ENCODE data around the gene OSBPL1A. TPM values are rescaled to one million over a fixed set of nuclear protein-coding genes. Genes with fewer than 3 reads are reported as not detected.
A peak's percentile ranks its signal among the peaks of the same experiment; 100 is the strongest.

OSBPL1A gene
- polyA plus RNA-seq, 10 donors, result 48.4 to 64.3 (median 52.4) TPM

DNA sequence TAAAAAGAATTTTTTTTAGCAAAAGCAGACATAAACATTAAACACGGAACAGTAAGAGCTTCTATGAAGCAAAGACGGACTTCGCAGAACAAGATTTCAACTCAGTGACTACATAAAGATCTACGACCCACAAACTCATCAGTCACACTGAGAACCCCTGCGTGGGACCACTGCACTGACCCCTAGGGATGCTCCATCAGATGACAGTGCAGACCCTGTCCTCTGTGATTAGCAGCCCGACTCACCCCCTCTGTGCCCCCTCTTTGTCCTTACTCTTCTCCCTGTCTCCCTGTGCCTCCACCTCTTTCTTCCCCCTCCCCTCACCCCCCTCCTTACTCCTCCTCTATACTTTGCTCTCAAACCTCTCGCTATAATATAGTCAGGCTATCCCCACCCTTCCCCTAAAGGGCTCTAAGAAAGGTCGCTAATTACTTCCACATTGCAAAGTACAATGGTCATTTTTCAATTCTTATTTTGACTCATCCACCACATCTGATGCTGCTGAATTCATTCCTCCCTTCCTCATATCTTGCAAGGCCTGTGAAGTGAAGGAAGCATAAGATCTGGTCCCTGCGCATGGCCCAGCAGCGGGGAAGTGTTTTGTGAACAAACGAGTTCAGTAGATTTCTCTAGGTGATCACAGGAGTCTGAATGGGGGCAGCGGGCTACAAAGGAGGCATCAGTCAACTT, 169.5 kb downstream of the OSBPL1A start:
- DNase-seq, result peak in 1 of 3 donors; percentile 36

DNA sequence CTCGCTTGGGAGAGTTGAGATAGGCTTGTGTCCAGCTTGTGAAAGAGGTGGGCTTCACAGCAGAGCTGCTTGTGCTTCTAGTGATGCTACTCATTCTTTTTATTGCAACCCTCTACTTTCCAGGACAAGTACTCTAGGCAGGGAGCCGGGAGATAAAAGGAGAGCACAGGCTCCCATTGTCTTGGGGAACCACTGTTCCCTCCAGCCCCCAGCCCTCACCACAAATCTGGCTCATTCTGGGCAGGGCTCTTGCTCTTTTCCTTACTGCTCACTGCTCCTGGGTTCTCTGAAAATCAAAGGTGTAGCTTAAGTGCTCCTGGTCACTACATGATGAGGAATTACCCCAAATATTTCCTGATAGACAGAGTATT, 177.3 kb downstream of the OSBPL1A start:
- no peak for DNase-seq

DNA sequence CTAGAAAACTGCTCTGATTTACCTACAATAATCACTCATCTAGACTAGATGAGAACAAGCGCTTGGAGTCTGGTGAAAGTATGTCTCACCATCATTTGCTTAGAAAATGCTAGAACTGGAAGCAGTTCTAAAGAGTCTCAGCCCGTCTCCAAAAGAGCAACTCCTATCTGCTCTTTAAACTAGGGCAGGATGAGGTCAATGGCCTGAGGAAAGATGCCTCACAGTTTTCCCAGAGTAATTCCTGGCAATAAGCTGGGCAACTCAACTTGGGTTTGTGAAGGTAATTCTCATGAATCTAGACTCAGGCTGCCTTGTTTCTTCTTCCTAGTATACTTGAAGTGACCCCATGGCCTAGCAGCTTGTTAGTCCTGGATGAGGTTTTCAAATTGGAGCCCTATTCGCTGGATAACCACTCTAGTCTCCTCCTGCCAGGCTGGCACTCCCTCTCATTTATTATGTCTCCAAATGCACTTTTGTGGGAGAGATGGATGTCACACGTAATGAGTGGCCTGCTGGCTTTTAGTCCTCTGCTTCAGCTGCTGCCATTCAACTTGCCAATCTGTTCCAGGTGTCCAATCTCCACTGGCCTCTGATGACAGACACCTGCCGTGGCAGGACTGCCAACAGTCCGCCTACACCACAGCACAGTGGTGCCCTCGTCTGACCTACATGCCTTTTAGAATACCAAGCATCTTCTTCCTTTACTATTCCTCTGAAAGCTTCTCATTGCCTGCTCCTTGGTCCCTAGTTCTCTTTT, 177.9 kb downstream of the OSBPL1A start:
- DNase-seq, result no peak

DNA sequence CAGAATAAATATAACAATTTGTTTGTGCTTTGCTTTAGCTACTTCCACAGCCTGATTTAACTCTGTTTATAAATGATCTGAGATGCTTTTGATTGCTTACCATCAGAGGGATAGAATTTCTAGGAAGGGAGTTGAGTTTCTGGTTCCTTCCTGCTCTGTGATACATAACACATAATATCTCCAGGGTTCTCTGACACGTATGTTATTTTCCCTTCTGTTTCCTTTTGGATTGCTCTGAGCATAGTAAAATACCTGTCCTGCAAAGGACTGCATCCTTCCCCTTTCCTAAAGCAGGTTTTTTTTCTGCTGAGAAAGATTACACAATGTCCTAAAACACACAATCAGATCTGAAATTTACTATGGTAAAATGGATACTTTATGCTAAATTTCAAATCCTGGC, 182.7 kb downstream of the OSBPL1A start:
- no peak for DNase-seq

DNA sequence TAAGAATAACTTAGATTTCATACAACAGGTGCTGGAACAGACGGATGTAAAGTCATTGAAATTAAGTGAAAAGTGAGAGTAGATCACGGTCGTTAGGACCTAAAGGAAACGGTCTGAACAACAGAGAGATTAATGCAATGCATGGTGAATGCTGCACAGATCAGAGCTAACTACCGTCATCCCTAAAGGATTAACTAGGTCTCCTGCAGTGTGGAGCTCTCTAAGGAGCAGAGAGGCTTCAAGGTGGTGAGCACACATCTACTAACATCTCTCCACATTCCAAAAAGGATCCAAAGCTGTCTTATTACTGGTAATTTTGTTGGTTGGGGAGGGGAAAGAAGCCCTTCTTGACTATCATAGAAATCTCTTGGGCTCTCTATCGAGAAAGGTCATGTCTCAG, 183.5 kb downstream of the OSBPL1A start:
- DNase-seq, result no peak

DNA sequence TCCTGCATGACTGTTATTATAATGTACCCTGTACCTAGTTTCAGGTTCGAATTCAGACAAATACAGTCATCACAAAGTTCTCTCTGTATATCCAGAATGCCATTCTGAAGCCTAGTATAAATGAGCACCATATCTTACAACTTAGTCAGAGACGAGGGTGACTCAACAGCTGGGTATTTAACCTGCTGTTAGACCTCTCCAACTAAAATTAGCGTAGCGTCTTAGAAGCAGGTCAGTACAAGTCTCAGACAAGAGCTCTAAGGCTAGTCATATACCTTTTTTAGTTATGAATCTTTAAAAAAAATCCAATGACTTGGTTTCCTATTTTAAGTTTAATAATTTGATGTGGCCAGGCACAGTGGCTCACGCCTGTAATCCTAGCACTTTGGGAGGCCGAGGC, 184.7 kb downstream of the OSBPL1A start:
- DNase-seq, result peak in 1 of 3 donors; percentile 74

DNA sequence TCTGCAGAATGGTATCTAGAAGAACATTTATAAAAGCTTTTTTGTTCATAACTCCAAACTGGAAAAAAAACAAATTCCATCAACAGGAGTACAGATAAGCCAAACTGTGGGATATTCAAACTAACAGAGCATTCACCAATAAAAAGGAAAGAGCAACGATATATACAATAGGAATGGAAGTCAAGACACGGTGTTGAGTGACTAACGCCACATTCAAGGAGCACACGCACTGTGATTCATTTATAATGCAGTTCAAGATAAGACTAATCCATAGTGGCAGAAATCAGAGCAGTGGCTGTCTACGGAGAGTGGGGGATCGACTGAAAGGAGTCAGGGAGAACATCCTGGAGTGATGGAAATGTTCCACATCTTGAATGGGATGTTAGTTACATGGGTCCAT, 188.1 kb downstream of the OSBPL1A start:
- no peak for DNase-seq

DNA sequence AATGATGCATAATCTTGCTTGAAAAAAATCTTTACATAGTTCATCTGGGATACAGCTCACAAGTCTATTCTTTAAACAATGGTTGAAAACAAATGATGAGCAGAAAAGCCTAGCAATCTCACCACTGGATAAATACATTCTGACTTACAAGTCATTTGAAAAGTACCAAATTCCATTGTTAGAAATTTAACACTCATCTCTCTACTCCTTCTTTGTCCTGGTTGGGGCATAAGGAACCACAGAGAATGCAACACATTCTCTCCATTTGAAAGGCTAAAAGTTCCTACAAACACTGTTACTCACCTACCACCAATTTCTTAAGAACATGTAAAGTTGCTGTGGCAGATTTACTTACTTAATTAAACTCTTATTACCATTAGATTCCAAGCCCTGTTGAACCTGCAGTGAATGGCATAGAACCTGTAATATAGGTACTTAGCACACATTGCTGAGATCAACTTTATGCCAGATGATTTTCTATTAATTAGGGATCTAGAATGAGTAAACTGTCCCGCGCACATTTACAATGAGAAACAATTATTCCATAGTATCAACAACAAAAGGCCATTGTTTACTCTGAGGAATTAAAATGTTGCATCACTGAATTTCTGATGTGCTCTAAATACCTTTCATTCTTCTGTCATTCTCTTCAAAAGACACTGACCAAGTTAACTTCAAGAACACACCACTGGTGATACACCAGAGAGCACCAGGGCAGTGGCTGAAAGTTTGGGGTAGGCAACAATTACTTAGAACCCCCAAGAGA, 189.2 kb downstream of the OSBPL1A start:
- no peak for DNase-seq

DNA sequence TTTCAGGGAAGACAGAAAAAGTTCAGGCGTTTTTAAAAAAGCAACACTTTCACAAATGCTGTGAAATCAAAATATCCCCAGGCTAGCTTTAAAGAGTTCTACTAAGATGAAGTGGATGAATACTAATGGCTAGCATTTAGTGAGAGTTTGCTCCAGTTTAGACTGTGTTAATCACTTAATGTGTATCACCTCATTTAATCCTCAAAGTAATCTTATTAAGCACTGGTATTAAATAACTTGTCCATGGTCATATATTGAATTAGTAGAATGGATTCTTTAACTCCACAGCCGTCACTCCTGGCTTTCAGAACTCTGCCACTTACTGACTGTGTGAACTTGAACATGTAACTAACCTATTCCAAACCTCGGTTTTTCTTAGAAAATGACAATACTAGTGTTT, 192.7 kb downstream of the OSBPL1A start:
- no peak for DNase-seq

DNA sequence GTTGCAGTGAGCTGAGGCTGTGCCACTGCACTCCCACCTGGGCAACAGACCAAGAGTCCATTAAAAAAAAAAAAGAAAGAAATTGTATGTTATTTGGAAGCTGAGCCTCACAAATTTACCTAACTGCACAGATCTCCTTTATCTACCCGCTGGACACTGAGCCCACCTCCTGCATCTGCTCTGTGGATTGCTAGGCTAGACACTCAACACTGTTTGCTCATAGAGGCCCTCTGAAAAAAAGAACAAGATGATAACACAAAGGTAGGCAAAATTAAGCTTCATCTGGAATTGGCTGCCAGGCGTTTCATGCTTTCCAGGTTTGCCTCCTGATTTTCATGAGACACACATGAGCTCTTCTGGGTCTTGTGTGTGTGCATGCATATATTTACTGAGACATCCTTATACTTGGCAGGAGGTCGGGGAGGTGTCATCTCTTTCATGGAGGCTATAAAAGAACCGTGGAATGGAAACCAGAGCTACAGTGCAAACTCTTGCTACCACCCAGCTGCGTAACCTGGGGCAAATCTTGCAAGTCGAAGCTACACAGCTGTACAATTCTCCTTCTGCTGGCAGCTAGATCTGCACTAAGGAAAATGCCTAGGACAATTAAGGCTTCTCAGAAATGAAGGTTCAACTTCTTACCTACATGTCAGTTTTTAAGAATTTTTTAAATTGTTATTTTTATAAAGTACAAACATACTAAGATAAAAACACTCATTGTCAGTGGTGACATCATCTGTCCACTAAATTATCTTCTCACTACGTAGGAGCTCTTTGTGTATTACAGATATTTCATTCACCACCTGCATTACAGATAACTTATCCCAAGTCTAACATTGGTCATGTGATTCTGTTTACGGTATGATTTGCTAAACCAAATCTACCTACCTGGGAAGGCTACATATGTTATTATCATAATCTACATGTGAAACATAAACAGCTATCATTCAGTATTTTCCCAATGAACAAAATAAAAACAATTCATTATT, 195.6 kb downstream of the OSBPL1A start:
- DNase-seq, result no peak

DNA sequence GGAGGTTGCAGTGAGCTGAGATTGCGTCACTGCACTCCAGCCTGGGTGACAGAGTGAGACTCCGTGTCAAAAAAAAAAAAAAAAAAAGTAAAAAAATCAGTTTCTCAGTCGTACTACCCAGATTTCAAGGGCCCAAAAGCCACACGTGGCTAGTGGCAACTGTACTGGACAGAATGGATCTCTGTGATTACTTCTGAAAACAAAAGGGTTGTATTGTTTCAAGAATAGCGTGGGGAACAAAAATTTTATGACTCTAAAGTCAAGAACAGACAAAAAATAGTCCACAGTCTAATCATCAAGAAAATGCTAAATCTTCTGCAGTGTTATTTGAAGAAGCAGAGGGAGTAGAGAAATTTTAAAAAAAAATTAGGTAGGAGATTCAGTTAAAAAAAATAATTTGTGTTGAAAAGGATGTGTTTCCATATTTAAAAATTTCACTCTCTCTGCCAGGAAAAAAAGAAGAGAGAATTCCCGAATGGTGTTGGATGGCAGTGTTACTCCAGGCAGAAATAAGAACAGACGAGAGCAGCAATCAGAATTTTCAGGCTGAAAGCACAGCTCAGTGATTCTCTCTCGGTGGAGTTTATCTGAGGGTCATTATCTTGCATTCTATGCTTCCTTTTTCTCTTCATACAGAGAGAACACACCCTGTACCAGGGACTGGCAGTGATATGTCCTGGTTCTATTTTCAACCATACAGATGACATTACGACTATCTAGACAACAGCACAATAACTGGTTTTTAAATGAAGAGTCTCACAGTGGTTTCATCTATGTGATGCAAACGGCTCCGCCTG, 196.9 kb downstream of the OSBPL1A start:
- no peak for DNase-seq

DNA sequence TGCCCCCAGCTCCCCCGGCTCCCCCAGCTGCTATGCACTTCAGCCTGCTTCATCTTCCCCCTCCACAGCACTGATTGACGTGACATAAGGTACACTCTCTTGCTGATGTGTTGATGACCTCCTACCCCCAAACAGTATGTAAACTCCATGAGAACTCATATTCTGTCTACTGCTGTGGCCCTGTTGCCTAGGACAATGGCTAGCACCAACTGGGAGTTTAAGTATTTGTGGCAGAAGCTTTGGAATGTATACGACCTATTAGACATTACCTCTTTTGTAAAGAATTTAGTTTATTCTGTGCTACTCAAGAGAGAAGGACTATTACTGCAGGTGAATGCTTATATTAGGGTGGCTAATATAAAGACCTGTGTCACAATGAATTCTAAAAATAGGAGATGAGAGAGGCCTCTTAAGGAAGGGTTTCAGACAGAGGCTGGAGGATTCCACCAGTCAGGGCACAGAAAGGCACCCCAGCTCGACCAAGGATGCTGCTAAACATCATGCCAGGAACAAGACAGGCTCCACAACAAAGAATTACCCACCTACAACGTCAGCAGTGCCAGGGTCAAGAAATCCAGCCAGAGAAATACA, 198.2 kb downstream of the OSBPL1A start:
- DNase-seq, result no peak

DNA sequence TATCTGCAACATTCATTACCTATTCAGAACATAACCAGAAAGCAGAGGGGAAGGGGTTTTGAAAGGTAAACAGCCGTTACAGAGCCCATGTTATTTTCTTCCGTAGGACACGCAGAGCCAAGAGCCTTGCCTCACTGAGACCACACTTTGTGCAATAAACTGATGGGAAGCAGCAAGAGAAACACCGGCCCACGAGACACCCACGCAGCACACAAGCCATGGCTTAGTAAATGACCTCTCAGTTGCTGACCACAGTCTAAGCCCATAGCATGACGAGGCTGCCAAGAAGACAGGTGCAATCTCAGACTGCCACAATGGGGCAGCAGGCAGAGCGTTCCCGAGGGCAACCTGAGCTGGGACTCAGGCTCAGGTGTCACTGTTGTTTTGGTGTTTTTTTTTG, 199.2 kb downstream of the OSBPL1A start:
- DNase-seq, result no peak

DNA sequence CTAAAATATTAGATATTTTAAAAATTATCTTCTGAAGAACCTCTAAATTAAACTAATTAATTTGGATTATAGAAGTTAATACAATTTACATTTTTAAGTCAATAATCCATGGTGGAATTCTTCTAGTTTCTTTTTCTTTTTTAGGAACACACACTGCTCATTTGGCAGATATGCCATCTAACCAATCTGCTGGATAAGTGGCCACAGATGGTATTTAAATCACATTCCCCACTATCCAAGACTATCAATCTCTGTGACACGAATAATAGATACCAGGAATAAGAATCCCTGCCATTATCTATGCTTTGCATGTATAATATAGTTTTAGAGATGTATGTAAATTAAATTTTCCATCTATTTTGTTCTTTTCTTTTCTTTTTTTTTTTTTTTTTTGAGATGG, 200.2 kb downstream of the OSBPL1A start:
- no peak for DNase-seq

DNA sequence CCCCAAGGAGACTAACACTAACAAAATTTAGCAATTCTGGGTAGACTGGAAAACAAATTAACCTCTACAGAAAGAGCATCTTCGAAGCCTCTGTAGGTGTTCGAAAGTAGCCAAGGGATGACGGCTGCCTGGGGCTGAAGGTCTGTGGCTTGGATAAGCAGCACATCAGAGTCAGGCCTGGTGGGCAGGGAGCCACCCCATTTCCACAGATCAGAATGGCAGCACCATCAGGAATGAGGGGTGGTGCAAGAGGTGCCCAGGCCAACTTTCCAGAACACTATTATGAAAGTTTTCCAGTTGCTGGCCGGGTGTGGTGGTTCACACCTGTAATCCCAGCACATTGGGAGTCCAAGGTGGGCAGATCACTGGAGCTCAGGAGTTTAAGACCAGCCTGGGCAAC, 200.9 kb downstream of the OSBPL1A start:
- DNase-seq, result no peak

DNA sequence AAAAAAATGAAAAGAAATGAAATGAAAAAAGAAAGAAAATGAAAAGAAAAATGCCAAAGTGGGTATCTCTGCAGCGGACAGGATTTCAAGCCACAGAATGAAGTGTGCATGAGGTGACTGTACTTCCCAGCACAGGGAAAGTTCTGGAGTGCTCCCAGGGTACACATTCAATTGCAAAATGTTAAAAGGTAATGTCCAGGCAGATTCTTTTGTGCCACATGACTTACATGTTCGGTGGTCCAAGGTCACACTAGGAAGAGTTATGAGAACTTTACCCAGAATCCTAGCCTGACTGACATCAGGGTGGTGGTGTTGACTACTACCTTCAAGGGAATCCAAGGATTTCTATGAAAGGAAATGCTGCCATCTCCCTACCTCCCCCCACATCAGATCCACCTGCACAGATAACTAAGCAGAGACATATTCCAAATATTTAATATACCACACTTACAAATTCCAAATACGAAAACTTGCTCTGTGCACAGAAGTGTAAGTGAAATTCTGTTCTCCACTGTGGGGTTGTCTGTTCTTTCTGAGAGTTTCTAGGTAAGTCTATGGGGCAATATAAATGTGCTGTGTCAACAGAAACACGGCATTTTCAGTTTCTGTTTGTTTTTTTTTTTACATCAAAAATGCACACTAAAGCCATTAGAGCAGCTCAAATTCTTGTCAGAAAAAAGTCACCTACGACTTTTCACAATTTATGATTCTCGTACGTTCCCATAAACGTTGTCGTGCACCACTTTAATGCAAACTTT, 202.1 kb downstream of the OSBPL1A start:
- no peak for DNase-seq

DNA sequence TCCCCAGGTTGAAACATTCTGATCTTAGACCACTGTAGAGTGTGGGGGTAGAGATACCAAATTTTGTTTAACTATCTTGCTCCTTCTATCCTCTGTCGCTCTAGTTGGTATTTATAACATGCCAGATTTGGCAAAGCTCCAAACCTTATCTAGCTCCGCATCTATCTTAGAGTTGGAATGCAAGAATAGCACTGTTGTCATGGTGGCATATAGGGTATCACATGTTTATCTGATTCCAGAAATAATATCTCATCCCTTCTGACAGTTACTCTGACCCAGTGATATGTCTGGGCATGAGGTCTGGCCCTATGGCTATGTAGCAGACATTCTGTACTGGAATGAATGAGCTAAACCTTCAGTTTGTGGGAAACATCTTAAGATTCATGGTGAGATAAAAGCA, 207.0 kb downstream of the OSBPL1A start:
- DNase-seq, result peak in 2 of 3 donors; percentile 15 to 32

DNA sequence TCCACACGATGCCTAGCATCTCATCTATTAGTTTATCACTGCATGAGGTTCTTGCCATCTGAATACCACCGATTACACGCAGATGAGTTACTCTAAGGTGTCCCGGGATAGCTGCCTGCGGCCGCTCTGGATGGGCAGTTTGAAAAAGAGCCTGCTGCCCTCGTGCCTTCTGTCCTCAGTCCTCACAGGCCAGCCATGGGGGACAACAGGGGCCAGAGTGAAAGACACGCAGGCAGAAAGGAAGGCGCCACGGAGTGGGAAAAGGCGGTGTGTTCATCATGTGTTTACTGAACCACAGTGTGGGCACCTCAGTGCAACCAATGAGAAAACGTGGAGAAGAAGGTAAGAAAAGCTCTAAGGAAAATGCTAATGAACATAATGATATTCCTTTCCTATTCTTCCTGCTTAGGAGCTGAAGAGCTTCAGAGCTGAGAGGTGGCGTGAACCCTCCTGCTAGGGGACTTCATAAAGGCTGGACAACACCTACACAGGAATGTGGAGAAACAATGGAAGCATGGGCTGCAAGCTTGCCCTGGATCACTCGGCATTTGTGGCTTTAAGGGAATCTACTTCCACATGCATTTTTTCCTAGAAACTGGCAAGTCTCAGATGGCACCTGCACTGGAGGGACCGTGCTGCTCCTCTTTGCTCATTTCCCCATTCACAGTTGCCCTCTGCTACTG, 207.8 kb downstream of the OSBPL1A start:
- DNase-seq, result no peak

DNA sequence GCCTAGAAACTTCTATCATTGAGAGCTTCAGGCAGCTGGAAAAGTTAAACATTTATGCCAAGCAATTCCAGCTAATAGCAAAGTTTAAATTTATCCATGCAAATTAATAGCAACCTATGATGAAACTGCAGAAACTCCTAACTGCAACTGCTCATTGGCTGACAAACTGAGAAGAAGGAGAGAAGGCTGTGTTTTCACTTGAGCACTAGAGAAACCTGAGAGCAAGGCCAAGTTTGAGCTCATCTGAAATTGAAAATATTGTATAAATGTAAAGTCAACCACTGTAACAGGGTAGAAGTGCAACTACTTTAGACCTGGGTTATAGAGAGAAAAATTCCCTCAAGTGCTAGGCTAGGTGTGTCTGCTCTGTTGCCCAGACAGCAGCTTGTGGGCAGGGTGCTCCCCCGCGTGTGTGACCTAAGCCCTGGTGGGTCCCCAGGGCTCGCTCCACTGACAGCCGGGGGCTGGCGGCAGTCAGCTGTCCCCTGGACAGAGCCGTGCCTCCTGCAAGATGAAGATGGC, 208.6 kb downstream of the OSBPL1A start:
- DNase-seq, result peak in 2 of 3 donors; percentile 51 to 63
